Stimulated activated CD4-positive, alpha-beta T cell treated with anti-CD3 and anti-CD28 coated beads, Interleukin-2, amount 100 ng/mL, for 24 hours (primary cell): ENCODE data around the gene DNAJC30.

ENCODE experiments used
- DNase-seq, 2 donors: peaks; one replicate each; pipeline ENCODE4 v3.0.0-alpha.2; 2020

DNAJC30 gene

GRCh38 chr7:73646785-73647724 lies 36.2 kb downstream of the DNAJC30 start:
- DNase-seq: no peak

- no peak for DNase-seq
Measured at GRCh38 chr7:73645643-73646174, 37.5 kb downstream of the DNAJC30 start.

GRCh38 chr7:73644688-73645286 lies 38.5 kb downstream of the DNAJC30 start:
- DNase-seq: no peak

GRCh38 chr7:73642834-73643233 lies 40.4 kb downstream of the DNAJC30 start:
- DNase-seq: no peak

GRCh38 chr7:73638911-73639310 lies 44.3 kb downstream of the DNAJC30 start:
- no peak for DNase-seq

- no peak for DNase-seq
Measured at GRCh38 chr7:73635428-73636200, 47.6 kb downstream of the DNAJC30 start.

- DNase-seq: no peak
Measured at GRCh38 chr7:73633844-73634243, 49.4 kb downstream of the DNAJC30 start.

- no peak for DNase-seq
Measured at GRCh38 chr7:73633323-73633722, 49.9 kb downstream of the DNAJC30 start.

- no peak for DNase-seq
Measured at GRCh38 chr7:73631558-73631957, 51.7 kb downstream of the DNAJC30 start.
